HepG2 (cell line): ENCODE data around the gene NAIF1. TPM values are rescaled to one million over a fixed set of nuclear protein-coding genes. Genes with fewer than 3 reads are reported as not detected.
A peak's percentile ranks its signal among the peaks of the same experiment; 100 is the strongest.

Source experiments
- BCL6 ChIP-seq: IDR thresholded peaks from 2 replicates; pipeline ENCODE4 v1.6.1; 2016; ENCODE audit warnings: missing genetic modification reagents, missing compliant biosample characterization
- KAT8 ChIP-seq: IDR thresholded peaks from 2 replicates; pipeline ENCODE4 v1.6.1; 2016; ENCODE audit warnings: missing genetic modification reagents, missing compliant biosample characterization
- MAF1 ChIP-seq: sonication (generic); formaldehyde crosslinking; IDR thresholded peaks from 2 replicates; pipeline ENCODE4 v1.5.0; 2020; ENCODE audit warnings: missing genetic modification reagents, borderline replicate concordance
- MATR3 ChIP-seq: sonication (generic); formaldehyde crosslinking; IDR thresholded peaks from 2 replicates; pipeline ENCODE4 v1.4.0; 2020; ENCODE audit warnings: missing genetic modification reagents
- polyA plus RNA-seq, 8 experiments: library from polyadenylated mRNA; depleted of rRNA in 3 of 8; stranded (reverse) in 7 of 8; unstranded in 1 of 8; fragments of >200 nt; fragmentation: Illumina TruSeq in 4 of 8; extraction: Trizol in 4 of 8; gene quantifications; 2 replicates each; pipeline versions ENCODE4 v1.2.1 to v1.2.3, GENCODE V29; 2011 to 2016; ENCODE audit warnings: low read depth in 4 of 8, missing spikeins in 1 of 8, mixed read lengths in 1 of 8; ENCODE audit not compliant: insufficient read depth in 1 of 8
- total RNA-seq, 5 experiments: library from RNA; depleted of rRNA; stranded (reverse); fragments of >200 nt; fragmentation: Illumina TruSeq; extraction: Trizol; gene quantifications; 2 replicates each; pipeline ENCODE4 v1.2.3, GENCODE V29; 2016; ENCODE audit warnings: low read depth in 1 of 5
- TF ChIP-seq, protein P1 (sequence below): sonication (generic); formaldehyde crosslinking; IDR thresholded peaks from 2 replicates; pipeline ENCODE4 v1.4.0; 2020; ENCODE audit warnings: missing genetic modification reagents, mild to moderate bottlenecking, borderline replicate concordance
- TF ChIP-seq, protein P2 (sequence below): sonication (generic); formaldehyde crosslinking; IDR thresholded peaks from 2 replicates; pipeline ENCODE4 v1.5.1; 2020; ENCODE audit warnings: mild to moderate bottlenecking, missing genetic modification reagents
- TF ChIP-seq, protein P3 (sequence below): sonication (generic); formaldehyde crosslinking; IDR thresholded peaks from 2 replicates; pipeline ENCODE4 v1.4.0; 2020; ENCODE audit warnings: missing genetic modification reagents
- TF ChIP-seq, protein P4 (sequence below): sonication (generic); formaldehyde crosslinking; IDR thresholded peaks from 2 replicates; pipeline ENCODE4 v1.8.1; 2022; ENCODE audit warnings: low read depth, mild to moderate bottlenecking, missing genetic modification reagents
- TF ChIP-seq, protein P5 (sequence below): sonication (generic); formaldehyde crosslinking; IDR thresholded peaks from 2 replicates; pipeline ENCODE4 v1.5.1; 2020; ENCODE audit warnings: missing genetic modification reagents, mild to moderate bottlenecking, borderline replicate concordance

NAIF1 gene
- total and polyA plus RNA-seq, 2 of the 13 experiments (the other 11 are each of a cell fraction or from before 2014, with no cell fraction given), result 6.0 to 6.9 TPM

DNA sequence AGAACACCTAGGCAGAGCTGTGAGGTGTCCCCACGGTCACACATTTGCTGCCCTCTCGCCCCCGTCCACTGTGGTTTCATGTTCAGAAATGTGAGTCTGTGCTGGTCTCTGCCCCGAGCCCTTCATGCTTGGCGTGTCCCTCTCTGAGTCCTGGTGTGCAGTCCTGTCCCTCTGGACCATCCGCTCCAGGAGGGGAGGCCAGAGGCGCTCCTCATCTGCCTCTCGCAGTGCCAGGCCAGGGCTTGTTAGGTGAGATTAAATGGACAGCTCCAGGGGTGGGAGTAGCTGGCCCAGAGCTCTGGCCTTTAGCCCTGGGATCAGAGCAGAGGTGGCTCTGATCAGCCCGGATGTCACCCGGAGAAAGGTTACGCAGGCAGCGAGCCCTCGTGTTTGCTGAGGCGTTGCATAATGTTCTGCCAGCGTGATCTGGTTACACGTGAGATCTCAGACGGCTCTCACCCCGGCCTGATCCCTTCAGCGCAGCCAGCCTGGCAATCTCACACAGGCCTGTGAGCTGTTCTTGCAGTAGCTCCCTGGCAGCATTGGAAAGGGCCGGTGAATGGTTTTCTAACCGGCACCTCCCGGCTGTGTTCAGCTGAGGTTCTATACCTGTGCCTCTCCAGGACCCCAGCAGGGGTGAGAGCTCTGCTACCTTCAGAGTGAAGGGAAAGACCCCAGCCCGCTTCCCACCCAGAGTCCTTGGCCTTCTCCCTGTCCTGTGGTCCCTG, 35.9 kb upstream of the NAIF1 start (continued):
- TF ChIP-seq, protein P1, sequence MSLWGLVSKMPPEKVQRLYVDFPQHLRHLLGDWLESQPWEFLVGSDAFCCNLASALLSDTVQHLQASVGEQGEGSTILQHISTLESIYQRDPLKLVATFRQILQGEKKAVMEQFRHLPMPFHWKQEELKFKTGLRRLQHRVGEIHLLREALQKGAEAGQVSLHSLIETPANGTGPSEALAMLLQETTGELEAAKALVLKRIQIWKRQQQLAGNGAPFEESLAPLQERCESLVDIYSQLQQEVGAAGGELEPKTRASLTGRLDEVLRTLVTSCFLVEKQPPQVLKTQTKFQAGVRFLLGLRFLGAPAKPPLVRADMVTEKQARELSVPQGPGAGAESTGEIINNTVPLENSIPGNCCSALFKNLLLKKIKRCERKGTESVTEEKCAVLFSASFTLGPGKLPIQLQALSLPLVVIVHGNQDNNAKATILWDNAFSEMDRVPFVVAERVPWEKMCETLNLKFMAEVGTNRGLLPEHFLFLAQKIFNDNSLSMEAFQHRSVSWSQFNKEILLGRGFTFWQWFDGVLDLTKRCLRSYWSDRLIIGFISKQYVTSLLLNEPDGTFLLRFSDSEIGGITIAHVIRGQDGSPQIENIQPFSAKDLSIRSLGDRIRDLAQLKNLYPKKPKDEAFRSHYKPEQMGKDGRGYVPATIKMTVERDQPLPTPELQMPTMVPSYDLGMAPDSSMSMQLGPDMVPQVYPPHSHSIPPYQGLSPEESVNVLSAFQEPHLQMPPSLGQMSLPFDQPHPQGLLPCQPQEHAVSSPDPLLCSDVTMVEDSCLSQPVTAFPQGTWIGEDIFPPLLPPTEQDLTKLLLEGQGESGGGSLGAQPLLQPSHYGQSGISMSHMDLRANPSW (CRISPR knock-in tag), result peak; percentile 68; the same call in 1 of the 2 replicates
- TF ChIP-seq, protein P2, sequence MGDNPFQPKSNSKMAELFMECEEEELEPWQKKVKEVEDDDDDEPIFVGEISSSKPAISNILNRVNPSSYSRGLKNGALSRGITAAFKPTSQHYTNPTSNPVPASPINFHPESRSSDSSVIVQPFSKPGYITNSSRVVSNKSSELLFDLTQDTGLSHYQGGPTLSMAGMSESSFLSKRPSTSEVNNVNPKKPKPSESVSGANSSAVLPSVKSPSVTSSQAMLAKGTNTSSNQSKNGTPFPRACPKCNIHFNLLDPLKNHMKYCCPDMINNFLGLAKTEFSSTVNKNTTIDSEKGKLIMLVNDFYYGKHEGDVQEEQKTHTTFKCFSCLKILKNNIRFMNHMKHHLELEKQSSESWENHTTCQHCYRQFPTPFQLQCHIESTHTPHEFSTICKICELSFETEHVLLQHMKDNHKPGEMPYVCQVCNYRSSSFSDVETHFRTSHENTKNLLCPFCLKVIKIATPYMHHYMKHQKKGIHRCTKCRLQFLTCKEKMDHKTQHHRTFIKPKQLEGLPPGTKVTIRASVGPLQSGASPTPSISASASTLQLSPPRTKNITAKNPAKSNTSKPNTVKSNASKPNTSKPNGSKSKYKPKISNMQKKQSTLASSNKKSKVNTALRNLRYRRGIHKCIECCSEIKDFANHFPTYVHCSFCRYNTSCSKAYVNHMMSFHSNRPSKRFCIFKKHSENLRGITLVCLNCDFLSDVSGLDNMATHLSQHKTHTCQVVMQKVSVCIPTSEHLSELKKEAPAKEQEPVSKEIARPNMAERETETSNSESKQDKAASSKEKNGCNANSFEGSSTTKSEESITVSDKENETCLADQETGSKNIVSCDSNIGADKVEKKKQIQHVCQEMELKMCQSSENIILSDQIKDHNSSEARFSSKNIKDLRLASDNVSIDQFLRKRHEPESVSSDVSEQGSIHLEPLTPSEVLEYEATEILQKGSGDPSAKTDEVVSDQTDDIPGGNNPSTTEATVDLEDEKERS (CRISPR knock-in tag), result peak; percentile 96
- TF ChIP-seq, protein P3, sequence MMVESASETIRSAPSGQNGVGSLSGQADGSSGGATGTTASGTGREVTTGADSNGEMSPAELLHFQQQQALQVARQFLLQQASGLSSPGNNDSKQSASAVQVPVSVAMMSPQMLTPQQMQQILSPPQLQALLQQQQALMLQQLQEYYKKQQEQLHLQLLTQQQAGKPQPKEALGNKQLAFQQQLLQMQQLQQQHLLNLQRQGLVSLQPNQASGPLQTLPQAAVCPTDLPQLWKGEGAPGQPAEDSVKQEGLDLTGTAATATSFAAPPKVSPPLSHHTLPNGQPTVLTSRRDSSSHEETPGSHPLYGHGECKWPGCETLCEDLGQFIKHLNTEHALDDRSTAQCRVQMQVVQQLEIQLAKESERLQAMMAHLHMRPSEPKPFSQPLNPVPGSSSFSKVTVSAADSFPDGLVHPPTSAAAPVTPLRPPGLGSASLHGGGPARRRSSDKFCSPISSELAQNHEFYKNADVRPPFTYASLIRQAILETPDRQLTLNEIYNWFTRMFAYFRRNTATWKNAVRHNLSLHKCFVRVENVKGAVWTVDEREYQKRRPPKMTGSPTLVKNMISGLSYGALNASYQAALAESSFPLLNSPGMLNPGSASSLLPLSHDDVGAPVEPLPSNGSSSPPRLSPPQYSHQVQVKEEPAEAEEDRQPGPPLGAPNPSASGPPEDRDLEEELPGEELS, result peak; percentile 88
- TF ChIP-seq, protein P4, sequence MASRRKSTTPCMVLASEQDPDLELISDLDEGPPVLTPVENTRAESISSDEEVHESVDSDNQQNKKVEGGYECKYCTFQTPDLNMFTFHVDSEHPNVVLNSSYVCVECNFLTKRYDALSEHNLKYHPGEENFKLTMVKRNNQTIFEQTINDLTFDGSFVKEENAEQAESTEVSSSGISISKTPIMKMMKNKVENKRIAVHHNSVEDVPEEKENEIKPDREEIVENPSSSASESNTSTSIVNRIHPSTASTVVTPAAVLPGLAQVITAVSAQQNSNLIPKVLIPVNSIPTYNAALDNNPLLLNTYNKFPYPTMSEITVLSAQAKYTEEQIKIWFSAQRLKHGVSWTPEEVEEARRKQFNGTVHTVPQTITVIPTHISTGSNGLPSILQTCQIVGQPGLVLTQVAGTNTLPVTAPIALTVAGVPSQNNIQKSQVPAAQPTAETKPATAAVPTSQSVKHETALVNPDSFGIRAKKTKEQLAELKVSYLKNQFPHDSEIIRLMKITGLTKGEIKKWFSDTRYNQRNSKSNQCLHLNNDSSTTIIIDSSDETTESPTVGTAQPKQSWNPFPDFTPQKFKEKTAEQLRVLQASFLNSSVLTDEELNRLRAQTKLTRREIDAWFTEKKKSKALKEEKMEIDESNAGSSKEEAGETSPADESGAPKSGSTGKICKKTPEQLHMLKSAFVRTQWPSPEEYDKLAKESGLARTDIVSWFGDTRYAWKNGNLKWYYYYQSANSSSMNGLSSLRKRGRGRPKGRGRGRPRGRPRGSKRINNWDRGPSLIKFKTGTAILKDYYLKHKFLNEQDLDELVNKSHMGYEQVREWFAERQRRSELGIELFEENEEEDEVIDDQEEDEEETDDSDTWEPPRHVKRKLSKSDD (CRISPR knock-in tag), result peak; percentile 75; the same call in 1 of the 2 replicates
- TF ChIP-seq KAT8 (peak; percentile 85), MAF1 (CRISPR knock-in tag) (no peak), BCL6 (peak; percentile 91), MATR3 (no peak)
- TF ChIP-seq, protein P5, sequence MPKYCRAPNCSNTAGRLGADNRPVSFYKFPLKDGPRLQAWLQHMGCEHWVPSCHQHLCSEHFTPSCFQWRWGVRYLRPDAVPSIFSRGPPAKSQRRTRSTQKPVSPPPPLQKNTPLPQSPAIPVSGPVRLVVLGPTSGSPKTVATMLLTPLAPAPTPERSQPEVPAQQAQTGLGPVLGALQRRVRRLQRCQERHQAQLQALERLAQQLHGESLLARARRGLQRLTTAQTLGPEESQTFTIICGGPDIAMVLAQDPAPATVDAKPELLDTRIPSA (CRISPR knock-in tag), result no peak
